ENCODE results near the gene KCNG2. TPM values are rescaled to one million over a fixed set of nuclear protein-coding genes. Genes with fewer than 3 reads are reported as not detected.

The KCNG2 gene
- total RNA-seq, 2 donors from 2014 or later = not detected

DNA sequence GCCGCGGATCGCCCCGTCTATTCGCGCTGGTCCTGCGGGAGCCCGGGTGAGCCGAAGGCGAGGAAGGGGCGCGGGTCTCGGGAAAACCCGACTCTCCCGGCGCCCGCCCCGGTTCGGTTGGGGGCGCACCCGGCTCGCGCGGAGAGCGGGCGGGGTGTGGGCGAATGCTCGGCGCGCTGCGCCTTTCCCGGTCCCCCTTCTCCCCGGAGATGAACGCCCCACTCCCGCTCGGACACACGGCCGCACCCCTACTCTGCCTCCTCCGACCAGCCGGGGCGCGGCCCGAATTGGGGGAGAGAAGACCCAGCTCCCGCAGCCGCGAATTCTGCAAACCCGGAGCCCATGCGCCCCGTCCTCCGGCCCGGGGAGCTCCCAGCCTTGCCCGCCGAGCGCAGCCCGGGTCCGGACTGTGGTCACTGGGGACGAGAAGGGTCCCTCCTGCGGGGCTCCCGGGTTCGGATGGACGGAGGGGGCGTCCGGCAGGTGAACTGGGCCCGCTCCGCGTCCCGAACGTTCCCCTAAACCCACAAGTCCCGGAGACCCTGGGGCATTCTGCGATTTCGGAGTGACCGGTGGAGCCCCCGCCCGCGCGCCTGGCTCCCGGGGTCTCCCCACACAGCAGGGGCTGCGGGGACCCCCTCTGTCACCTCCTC, 734 bp downstream of the KCNG2 start:
- Histone ChIP-seq H3K27ac (no peak overlapping the region), H3K4me1 (peaks cover 0 to 24% of the 10 kb centered on the region in 2 donors), H3K4me3 (peak overlapping the region in 1 of 2 donors; percentile 47), H3K36me3 (no peaks in the 10 kb centered on the region), H3K27me3 (peaks cover 0 to 12% of the 10 kb centered on the region in 2 donors), H3K9me3 (no peaks in the 10 kb centered on the region)
- no peak for DNase-seq (ENCODE audit: low spot score)
- TF ChIP-seq, protein P1, sequence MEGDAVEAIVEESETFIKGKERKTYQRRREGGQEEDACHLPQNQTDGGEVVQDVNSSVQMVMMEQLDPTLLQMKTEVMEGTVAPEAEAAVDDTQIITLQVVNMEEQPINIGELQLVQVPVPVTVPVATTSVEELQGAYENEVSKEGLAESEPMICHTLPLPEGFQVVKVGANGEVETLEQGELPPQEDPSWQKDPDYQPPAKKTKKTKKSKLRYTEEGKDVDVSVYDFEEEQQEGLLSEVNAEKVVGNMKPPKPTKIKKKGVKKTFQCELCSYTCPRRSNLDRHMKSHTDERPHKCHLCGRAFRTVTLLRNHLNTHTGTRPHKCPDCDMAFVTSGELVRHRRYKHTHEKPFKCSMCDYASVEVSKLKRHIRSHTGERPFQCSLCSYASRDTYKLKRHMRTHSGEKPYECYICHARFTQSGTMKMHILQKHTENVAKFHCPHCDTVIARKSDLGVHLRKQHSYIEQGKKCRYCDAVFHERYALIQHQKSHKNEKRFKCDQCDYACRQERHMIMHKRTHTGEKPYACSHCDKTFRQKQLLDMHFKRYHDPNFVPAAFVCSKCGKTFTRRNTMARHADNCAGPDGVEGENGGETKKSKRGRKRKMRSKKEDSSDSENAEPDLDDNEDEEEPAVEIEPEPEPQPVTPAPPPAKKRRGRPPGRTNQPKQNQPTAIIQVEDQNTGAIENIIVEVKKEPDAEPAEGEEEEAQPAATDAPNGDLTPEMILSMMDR (IDR thresholded peaks at IDR 0.05) = no peak

DNA sequence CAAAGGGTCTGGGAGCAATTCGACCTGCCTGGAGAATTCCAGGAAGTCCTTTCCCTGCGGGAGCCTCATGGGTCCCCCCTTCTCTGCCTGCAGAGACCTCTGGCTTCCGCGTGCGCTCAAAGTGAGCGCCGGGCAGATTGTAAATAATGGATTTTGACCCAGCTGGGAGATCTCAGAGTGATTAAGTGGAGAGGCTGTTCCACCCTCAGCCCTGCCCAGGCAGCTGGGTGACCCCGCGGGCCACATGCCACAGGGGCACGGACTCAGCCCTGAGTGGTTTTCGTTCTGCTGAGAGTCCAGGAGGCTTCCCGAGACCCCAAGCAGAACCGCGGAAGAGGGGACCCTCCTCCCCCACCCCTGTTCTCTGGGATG, 1.2 kb downstream of the KCNG2 start:
- Histone ChIP-seq H3K4me3 (peak overlapping the region in 1 of 2 donors; percentile 47), H3K4me1 (peaks cover 0 to 24% of the 10 kb centered on the region in 2 donors), H3K27me3 (peaks cover 0 to 12% of the 10 kb centered on the region in 2 donors), H3K9me3 (no peaks in the 10 kb centered on the region), H3K36me3 (no peaks in the 10 kb centered on the region), H3K27ac (no peak overlapping the region)
- TF ChIP-seq, protein P1 (IDR thresholded peaks at IDR 0.05) = no peak
- no peak for DNase-seq (ENCODE audit: low spot score)

DNA sequence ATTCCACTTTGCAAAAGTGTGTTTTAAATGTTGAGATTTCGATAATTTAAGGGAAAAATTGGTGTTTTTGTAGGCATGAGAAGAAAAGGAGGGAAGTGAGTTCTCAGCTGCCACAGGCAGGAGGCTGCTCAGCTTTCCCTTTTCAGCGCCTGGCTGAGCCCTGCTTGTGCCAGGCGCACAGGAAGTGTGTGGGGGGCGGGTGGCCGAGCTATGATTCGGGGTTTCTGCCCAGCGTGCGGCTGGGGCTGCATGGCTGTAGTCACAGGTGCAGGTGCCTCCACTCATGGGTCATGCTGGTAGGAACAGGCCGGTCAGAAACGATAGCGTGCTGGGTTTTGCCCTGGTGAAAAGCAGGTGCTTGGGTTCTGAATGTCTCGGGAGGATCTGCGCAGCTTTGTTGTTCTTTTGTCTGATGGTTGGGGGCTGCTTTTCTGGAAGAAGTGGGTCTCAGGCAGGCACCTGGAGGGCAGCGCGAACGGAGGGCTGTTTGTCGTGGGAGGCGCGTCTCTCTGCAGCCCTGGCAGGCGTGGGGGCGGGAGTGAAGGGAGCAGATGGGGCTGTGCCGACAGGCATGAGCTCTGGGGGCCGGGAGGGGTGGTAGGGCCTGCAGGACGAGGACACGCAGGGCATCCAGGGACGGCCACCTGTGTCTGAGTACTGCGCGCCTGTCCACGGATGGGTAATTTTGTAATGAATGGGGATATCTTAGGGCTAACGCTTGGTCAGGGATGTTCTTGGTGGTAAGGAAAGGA, 2.1 kb downstream of the KCNG2 start:
- no peak overlapping the region for H3K4me3 ChIP-seq
- TF ChIP-seq, protein P1 (IDR thresholded peaks at IDR 0.05) = no peak
- no peaks in the 10 kb centered on the region for H3K9me3 ChIP-seq
- H3K27ac ChIP-seq = no peak overlapping the region
- DNase-seq (ENCODE audit: low spot score) = no peak
- peaks cover 0 to 12% of the 10 kb centered on the region in 2 donors for H3K27me3 ChIP-seq
- no peaks in the 10 kb centered on the region for H3K36me3 ChIP-seq
- H3K4me1 ChIP-seq = peaks cover 0 to 24% of the 10 kb centered on the region in 2 donors

DNA sequence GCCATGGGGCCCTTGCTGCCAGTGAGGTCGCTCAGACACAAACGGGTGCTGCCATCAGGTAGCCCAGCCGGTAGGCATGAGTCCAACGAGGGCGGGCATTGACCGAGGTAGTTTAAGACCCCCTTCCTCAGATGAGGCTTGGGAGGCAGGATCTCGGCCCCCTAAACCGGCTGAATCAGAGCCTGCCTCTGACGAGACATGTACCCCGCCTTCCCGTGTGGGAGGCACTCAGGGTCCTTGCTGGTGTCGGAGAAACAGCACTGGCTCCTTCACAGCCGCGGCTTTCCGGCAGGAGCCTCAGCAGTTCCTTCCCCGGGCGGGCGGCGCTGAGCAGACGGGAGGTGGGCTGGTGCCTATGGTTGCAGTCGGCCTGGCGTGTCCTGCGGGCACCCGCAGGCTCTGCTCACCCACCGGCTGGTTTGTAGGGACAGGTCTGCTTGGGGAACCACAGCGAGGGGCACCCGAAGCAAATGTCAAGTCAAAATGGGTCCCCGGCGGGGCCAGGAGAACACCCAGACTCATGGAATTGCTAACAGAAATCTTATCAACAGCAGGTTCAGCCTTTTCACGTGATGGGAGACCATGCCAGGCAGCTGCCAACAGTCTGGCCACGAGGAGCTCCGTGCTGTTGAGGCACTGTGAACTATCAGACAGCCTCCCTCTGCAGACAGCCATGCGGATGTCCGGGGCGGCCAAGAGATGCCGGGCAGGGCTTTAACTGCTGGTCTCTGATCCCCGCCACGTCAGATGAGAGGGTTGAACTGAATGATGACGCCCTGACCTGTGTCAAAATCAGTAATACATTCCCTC, 2.8 kb downstream of the KCNG2 start:
- TF ChIP-seq, protein P1 (IDR thresholded peaks at IDR 0.05) = no peak
- no peak overlapping the region for H3K27ac ChIP-seq
- no peak for DNase-seq (ENCODE audit: low spot score)
- peaks cover 0 to 24% of the 10 kb centered on the region in 2 donors for H3K4me1 ChIP-seq
- H3K36me3 ChIP-seq = no peaks in the 10 kb centered on the region
- H3K9me3 ChIP-seq = no peaks in the 10 kb centered on the region
- H3K4me3 ChIP-seq = no peak overlapping the region
- H3K27me3 ChIP-seq = peaks cover 0 to 12% of the 10 kb centered on the region in 2 donors

DNA sequence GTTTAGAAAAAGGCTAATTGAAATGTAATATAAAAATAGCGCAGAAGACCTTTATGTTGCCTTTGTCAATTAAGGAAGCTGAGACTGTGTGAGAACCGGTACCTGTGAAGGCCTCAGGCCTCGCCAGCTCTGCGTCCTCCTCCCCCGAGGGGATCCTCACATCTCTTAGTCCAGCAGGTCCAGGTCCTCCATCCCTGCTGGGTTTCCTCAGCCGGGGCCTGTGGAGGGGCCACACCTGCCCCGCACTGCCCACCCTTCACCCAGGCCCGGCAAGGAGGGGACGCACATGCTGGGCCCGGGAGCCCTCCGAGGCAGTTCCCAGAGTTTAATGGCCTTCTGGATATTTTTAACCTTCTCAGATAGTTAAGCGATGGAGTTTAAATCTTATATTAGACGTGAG, 3.5 kb downstream of the KCNG2 start:
- DNase-seq (ENCODE audit: low spot score) = no peak
- H3K27ac ChIP-seq = no peak overlapping the region
- no peaks in the 10 kb centered on the region for H3K36me3 ChIP-seq
- peaks cover 0 to 24% of the 10 kb centered on the region in 2 donors for H3K4me1 ChIP-seq
- peaks cover 0 to 12% of the 10 kb centered on the region in 2 donors for H3K27me3 ChIP-seq
- no peak overlapping the region for H3K4me3 ChIP-seq
- no peaks in the 10 kb centered on the region for H3K9me3 ChIP-seq
- TF ChIP-seq, protein P1 (IDR thresholded peaks at IDR 0.05) = no peak
